Measurements from ENCODE around the gene SNORC.

- TF ChIP-seq CTCF (conservative IDR thresholded peaks at IDR 0.05; ENCODE audit: low read length) (no peak), EZH2phosphoT487 (IDR thresholded peaks at IDR 0.05; ENCODE audit: borderline replicate concordance, low read depth, low read length) (no peak)
Measured at GRCh38 chr2:232894251-232894650, 24.2 kb downstream of the SNORC start.

Data from OCI-LY7 (cell line).